SK-N-SH treated with all-trans-retinoic acid at 6 μM for 48 hours (cell line): Measurements from ENCODE around the gene CACNA2D3.

Experiments
- CSDC2 ChIP-seq: fragments of 250-450 bp; sonication (Bioruptor Pico); IDR thresholded peaks from 2 replicates; pipeline ENCODE4 v1.5.0; 2020; ENCODE audit warnings: mild to moderate bottlenecking, moderate library complexity
- CSRNP3 ChIP-seq: fragments of 250-450 bp; sonication (Bioruptor Pico); IDR thresholded peaks from 2 replicates; pipeline ENCODE4 v1.5.1; 2021; ENCODE audit warnings: mild to moderate bottlenecking, moderate library complexity
- ISL1 ChIP-seq: fragments of 250-450 bp; sonication (Bioruptor Pico); IDR thresholded peaks from 2 replicates; pipeline ENCODE4 v2.1.2; 2022; ENCODE audit warnings: mild to moderate bottlenecking, moderate library complexity
- PPARA ChIP-seq: fragments of 250-450 bp; sonication (Bioruptor Pico); IDR thresholded peaks from 2 replicates; pipeline ENCODE4 v1.5.0; 2020; ENCODE audit warnings: mild to moderate bottlenecking, borderline replicate concordance
- RARB ChIP-seq: fragments of 250-450 bp; sonication (Bioruptor Pico); IDR thresholded peaks from 2 replicates; pipeline ENCODE4 v1.8.0; 2021; ENCODE audit warnings: mild to moderate bottlenecking, moderate library complexity
- ZNF8 ChIP-seq: fragments of 450-650 bp; formaldehyde crosslinking; IDR thresholded peaks from 2 replicates; pipeline ENCODE4 v1.5.0; 2020; ENCODE audit warnings: mild to moderate bottlenecking, moderate library complexity

GRCh38 chr3:54212723-54213122 lies 90.4 kb downstream of the CACNA2D3 start:
- no peak for TF ChIP-seq ISL1 (CRISPR knock-in tag)
- TF ChIP-seq CSRNP3 (CRISPR knock-in tag), result no peak
- no peak for TF ChIP-seq PPARA (CRISPR knock-in tag)
- TF ChIP-seq CSDC2 (CRISPR knock-in tag), result no peak
- no peak for TF ChIP-seq RARB
- TF ChIP-seq ZNF8, result no peak
